GM23338 (cell line): ENCODE data around the gene ALX3. TPM values are rescaled to one million over a fixed set of nuclear protein-coding genes. Genes with fewer than 3 reads are reported as not detected.

ENCODE experiments used
- ATAC-seq: fragments of 200-7000 bp; cut with Tn5 transposase; 3 replicates; pipeline ENCODE4 v1.9.1; 2020
- DNase-seq: peaks from one replicate; pipeline ENCODE4 v3.0.0-alpha.2; 2015; ENCODE audit warnings: low spot score
- H2AFZ ChIP-seq: fragments of 200-600 bp; sonication (generic); 2 replicates; pipeline ENCODE4 v1.8.0; 2016; ENCODE audit warnings: antibody characterized with exemption, mild to moderate bottlenecking, moderate library complexity
- H3F3A ChIP-seq: fragments of 200-600 bp; sonication (generic); replicated peaks from 2 replicates; pipeline ENCODE4 v1.8.0; 2017; ENCODE audit warnings: antibody characterized with exemption, mixed run types, low read depth
- H3K27ac ChIP-seq: fragments of 200-600 bp; sonication (generic); 2 replicates; pipeline ENCODE4 v1.6.1; 2016; ENCODE audit warnings: low read depth
- H3K27me3 ChIP-seq: fragments of 200-600 bp; sonication (generic); 2 replicates; pipeline ENCODE4 v1.8.0; 2016; ENCODE audit warnings: mild to moderate bottlenecking, mixed run types, moderate library complexity; ENCODE audit not compliant: insufficient read depth
- H3K36me3 ChIP-seq: fragments of 200-600 bp; sonication (generic); 2 replicates; pipeline ENCODE4 v1.8.0; 2016; ENCODE audit warnings: mild to moderate bottlenecking; ENCODE audit not compliant: insufficient read depth
- H3K4me1 ChIP-seq: fragments of 200-600 bp; sonication (generic); 2 replicates; pipeline ENCODE4 v1.8.0; 2016; ENCODE audit warnings: mild to moderate bottlenecking, moderate library complexity; ENCODE audit not compliant: insufficient read depth
- H3K4me2 ChIP-seq: fragments of 200-600 bp; sonication (generic); 2 replicates; pipeline ENCODE4 v1.7.1; 2017; ENCODE audit warnings: mixed run types
- H3K4me3 ChIP-seq: fragments of 200-600 bp; sonication (generic); 2 replicates; pipeline ENCODE4 v1.6.1; 2016; ENCODE audit warnings: mixed run types
- H3K79me2 ChIP-seq: fragments of 200-600 bp; sonication (generic); replicated peaks from 2 replicates; pipeline ENCODE4 v1.8.0; 2017; ENCODE audit warnings: mild to moderate bottlenecking; ENCODE audit not compliant: insufficient read depth
- H3K9me2 ChIP-seq: fragments of 200-600 bp; sonication (generic); 2 replicates; pipeline ENCODE4 v1.8.0; 2017; ENCODE audit not compliant: insufficient read depth
- H4K20me1 ChIP-seq: fragments of 200-600 bp; sonication (generic); replicated peaks from 2 replicates; pipeline ENCODE4 v1.8.0; 2017; ENCODE audit warnings: mild to moderate bottlenecking; ENCODE audit not compliant: insufficient read depth
- H3K27ac Mint-ChIP-seq: 2 replicates; pipeline ENCODE4 v1.8.0; 2020; ENCODE audit warnings: inconsistent platforms, mild to moderate bottlenecking, moderate library complexity, mixed read lengths
- H3K27me3 Mint-ChIP-seq: 3 replicates; pipeline ENCODE4 v1.8.0; 2022; ENCODE audit warnings: low read depth, mild to moderate bottlenecking, moderate library complexity, mixed read lengths, inconsistent platforms; ENCODE audit not compliant: insufficient read depth, poor library complexity
- H3K36me3 Mint-ChIP-seq: 3 replicates; pipeline ENCODE4 v1.8.0; 2021; ENCODE audit warnings: low read depth, mild to moderate bottlenecking, inconsistent platforms, moderate library complexity, mixed read lengths
- H3K4me1 Mint-ChIP-seq: 3 replicates; pipeline ENCODE4 v1.8.0; 2020; ENCODE audit warnings: mild to moderate bottlenecking, inconsistent platforms, mixed read lengths
- H3K4me3 Mint-ChIP-seq: 3 replicates; pipeline ENCODE4 v1.8.0; 2021; ENCODE audit warnings: moderate library complexity, mild to moderate bottlenecking, inconsistent platforms, mixed read lengths
- H3K9me3 Mint-ChIP-seq: 3 replicates; pipeline ENCODE4 v1.8.0; 2020; ENCODE audit warnings: moderate library complexity, mild to moderate bottlenecking, inconsistent platforms, mixed read lengths
- CREB1 ChIP-seq: fragments of 250-450 bp; sonication (Bioruptor Pico); IDR thresholded peaks from 2 replicates; pipeline ENCODE4 v1.5.0; 2020; ENCODE audit warnings: low read depth, mild to moderate bottlenecking, moderate library complexity
- EZH2 ChIP-seq: fragments of 200-600 bp; sonication (generic); IDR thresholded peaks from one replicate; pipeline ENCODE4 v1.8.0; 2017; ENCODE audit warnings: antibody characterized with exemption, mild to moderate bottlenecking, low read depth; ENCODE audit not compliant: unreplicated experiment
- JUNB ChIP-seq: IDR thresholded peaks from one replicate; pipeline ENCODE4 v1.6.1; 2016; ENCODE audit warnings: antibody characterized with exemption; ENCODE audit not compliant: unreplicated experiment
- ZNF331 ChIP-seq: fragments of 250-450 bp; sonication (Bioruptor Pico); IDR thresholded peaks from 2 replicates; pipeline ENCODE4 v1.5.0; 2020; ENCODE audit warnings: low read depth, mild to moderate bottlenecking, moderate library complexity
- polyA plus RNA-seq: library from polyadenylated mRNA; unstranded; fragments of >200 nt; fragmentation: Nextera tagmentation; extraction: Ambion mirVana; gene quantifications from 2 replicates; pipeline ENCODE4 v1.2.1, GENCODE V29; 2016
- total RNA-seq: library from RNA; depleted of rRNA; stranded (reverse); fragments of >200 nt; shearing (Covaris generic); gene quantifications from 2 replicates; pipeline ENCODE4 v1.2.3, GENCODE V29; 2014
- TF ChIP-seq, protein P1 (sequence below): IDR thresholded peaks from 2 replicates; pipeline ENCODE4 v1.6.1; 2016; ENCODE audit warnings: antibody characterized with exemption
- TF ChIP-seq, protein P2 (sequence below), 2 experiments: fragments of 200-600 bp in 1 of 2; sonication (generic) in 1 of 2; conservative IDR thresholded peaks; 2 replicates each; pipeline versions ENCODE4 v1.5.1 to v1.6.1; 2016 to 2017; ENCODE audit warnings: antibody characterized with exemption in 2 of 2, low read depth in 2 of 2, mild to moderate bottlenecking in 2 of 2, moderate library complexity in 1 of 2
- TF ChIP-seq, protein P3 (sequence below): IDR thresholded peaks from one replicate; pipeline ENCODE4 v1.6.1; 2018; ENCODE audit warnings: antibody characterized with exemption; ENCODE audit not compliant: unreplicated experiment

Gene ALX3
- total and polyA plus RNA-seq, 2 experiments from 2014 or later = not detected

DNA sequence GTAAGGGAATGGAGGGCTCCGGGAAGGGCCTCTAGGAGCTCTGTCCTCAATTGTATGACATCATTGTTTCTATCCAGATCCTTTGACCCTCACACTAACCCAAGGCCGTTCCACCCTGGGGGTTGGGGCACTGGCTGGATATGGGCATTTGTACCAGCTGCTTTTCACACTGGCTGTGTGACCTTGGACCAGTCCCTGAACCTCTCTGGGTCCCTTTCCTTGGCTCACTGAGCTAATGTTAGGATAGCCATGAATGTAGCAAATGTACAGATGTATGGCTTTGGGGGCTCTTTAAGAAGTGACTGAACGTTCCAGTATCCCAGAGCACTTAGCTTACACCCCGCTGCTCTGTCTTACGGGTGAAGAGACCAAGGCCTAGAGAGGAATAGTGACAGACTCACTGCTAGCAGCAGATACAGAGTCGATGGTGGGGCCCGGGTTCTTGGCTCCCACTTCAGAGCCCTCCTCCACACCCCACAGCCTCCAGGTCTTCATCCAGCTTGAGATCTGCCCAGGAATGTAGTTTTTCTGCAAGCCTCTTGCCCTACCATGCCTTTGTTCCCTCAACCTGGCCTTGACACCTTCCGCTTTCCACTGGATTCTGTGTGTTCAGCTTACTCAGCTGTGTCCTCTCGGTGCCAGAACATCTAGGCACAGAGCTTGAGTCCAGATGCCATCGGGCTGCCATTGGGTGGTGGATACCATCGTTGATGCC lies 27.2 kb upstream of the ALX3 start:
- H3K4me3 ChIP-seq = no peak overlapping the region
- no peak for ATAC-seq
- H3K4me1 Mint-ChIP-seq = 0 out of 3 replicates have a peak, but pooled peaks cover 3% of the 10 kb centered on the region
- no peaks in the 10 kb centered on the region for H3K36me3 Mint-ChIP-seq
- H2AFZ ChIP-seq = no peak overlapping the region
- no peaks in the 10 kb centered on the region for H4K20me1 ChIP-seq
- H3K36me3 ChIP-seq = no peaks in the 10 kb centered on the region
- no peak overlapping the region for H3K4me3 Mint-ChIP-seq
- no peaks in the 10 kb centered on the region for H3K9me2 ChIP-seq
- no peaks in the 10 kb centered on the region for H3F3A ChIP-seq
- H3K27me3 ChIP-seq = no peaks in the 10 kb centered on the region
- peaks cover 16% of the 10 kb centered on the region for H3K27me3 Mint-ChIP-seq
- no peaks in the 10 kb centered on the region for H3K4me1 ChIP-seq
- no peak for DNase-seq
- no peak overlapping the region for H3K27ac ChIP-seq
- H3K79me2 ChIP-seq = no peaks in the 10 kb centered on the region
- H3K9me3 Mint-ChIP-seq = no peaks in the 10 kb centered on the region
- no peak overlapping the region for H3K27ac Mint-ChIP-seq
- no peak overlapping the region for H3K4me2 ChIP-seq
- TF ChIP-seq, protein P1, sequence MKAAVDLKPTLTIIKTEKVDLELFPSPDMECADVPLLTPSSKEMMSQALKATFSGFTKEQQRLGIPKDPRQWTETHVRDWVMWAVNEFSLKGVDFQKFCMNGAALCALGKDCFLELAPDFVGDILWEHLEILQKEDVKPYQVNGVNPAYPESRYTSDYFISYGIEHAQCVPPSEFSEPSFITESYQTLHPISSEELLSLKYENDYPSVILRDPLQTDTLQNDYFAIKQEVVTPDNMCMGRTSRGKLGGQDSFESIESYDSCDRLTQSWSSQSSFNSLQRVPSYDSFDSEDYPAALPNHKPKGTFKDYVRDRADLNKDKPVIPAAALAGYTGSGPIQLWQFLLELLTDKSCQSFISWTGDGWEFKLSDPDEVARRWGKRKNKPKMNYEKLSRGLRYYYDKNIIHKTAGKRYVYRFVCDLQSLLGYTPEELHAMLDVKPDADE = no peak
- TF ChIP-seq CREB1 (CRISPR knock-in tag) (no peak), ZNF331 (CRISPR knock-in tag) (no peak), EZH2 (no peak), JUNB (no peak)
- TF ChIP-seq, protein P2, sequence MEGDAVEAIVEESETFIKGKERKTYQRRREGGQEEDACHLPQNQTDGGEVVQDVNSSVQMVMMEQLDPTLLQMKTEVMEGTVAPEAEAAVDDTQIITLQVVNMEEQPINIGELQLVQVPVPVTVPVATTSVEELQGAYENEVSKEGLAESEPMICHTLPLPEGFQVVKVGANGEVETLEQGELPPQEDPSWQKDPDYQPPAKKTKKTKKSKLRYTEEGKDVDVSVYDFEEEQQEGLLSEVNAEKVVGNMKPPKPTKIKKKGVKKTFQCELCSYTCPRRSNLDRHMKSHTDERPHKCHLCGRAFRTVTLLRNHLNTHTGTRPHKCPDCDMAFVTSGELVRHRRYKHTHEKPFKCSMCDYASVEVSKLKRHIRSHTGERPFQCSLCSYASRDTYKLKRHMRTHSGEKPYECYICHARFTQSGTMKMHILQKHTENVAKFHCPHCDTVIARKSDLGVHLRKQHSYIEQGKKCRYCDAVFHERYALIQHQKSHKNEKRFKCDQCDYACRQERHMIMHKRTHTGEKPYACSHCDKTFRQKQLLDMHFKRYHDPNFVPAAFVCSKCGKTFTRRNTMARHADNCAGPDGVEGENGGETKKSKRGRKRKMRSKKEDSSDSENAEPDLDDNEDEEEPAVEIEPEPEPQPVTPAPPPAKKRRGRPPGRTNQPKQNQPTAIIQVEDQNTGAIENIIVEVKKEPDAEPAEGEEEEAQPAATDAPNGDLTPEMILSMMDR (conservative IDR thresholded peaks at IDR 0.05; ENCODE audit: low read depth in 2 of 2) = no peak
- TF ChIP-seq, protein P3, sequence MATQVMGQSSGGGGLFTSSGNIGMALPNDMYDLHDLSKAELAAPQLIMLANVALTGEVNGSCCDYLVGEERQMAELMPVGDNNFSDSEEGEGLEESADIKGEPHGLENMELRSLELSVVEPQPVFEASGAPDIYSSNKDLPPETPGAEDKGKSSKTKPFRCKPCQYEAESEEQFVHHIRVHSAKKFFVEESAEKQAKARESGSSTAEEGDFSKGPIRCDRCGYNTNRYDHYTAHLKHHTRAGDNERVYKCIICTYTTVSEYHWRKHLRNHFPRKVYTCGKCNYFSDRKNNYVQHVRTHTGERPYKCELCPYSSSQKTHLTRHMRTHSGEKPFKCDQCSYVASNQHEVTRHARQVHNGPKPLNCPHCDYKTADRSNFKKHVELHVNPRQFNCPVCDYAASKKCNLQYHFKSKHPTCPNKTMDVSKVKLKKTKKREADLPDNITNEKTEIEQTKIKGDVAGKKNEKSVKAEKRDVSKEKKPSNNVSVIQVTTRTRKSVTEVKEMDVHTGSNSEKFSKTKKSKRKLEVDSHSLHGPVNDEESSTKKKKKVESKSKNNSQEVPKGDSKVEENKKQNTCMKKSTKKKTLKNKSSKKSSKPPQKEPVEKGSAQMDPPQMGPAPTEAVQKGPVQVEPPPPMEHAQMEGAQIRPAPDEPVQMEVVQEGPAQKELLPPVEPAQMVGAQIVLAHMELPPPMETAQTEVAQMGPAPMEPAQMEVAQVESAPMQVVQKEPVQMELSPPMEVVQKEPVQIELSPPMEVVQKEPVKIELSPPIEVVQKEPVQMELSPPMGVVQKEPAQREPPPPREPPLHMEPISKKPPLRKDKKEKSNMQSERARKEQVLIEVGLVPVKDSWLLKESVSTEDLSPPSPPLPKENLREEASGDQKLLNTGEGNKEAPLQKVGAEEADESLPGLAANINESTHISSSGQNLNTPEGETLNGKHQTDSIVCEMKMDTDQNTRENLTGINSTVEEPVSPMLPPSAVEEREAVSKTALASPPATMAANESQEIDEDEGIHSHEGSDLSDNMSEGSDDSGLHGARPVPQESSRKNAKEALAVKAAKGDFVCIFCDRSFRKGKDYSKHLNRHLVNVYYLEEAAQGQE = no peak
